ENCODE data around the gene IMP3. TPM values are rescaled to one million over a fixed set of nuclear protein-coding genes. Genes with fewer than 3 reads are reported as not detected.
A peak's percentile ranks its signal among the peaks of the same experiment; 100 is the strongest.

Gene IMP3
- total and polyA plus RNA-seq, 9 of the 15 experiments (the other 6 are each of a cell fraction or from before 2014, with no cell fraction given), result 14.5 to 160 (median 74.4) TPM

GRCh38 chr15:75651810-75652543 lies 12.0 kb upstream of the IMP3 start:
- no TSS peak for BruUV-seq (replicated peaks)
- H3K9me3 ChIP-seq (replicated peaks; ENCODE audit: control insufficient read depth, insufficient read depth, low read depth, low read length), result no peaks in the 10 kb centered on the region
- peak; percentile 61 for FAIRE-seq
- ChIA-PET POLR2A (interaction anchor here (0.6 to 4.3 kb wide), 8 partner anchors 9 to 694 kb away, joined by 3 to 20 read pairs (median 4); partner anchors contain the start of genes IMP3 and SNUPN), CTCF (ENCODE audit: low intra/inter-chr PET ratio) (no interaction called here)
- peaks cover 41 to 68% of the 10 kb centered on the region in 2 experiments for H3K4me1 ChIP-seq (replicated peaks in 1 of 2; ENCODE audit: control insufficient read depth in 2 of 2, insufficient read depth in 2 of 2, low read length in 2 of 2)
- H3K4me2 ChIP-seq (ENCODE audit: insufficient read depth, low read length), result peak overlapping the region; percentile 96
- H3K36me3 ChIP-seq (ENCODE audit: control insufficient read depth, insufficient read depth, low read length), result peaks cover 25% of the 10 kb centered on the region
- H3K9me1 ChIP-seq (ENCODE audit: control insufficient read depth, insufficient read depth, low read length), result no peaks in the 10 kb centered on the region
- H3K9ac ChIP-seq (ENCODE audit: insufficient read depth in 1 of 2, low read depth in 2 of 2, low read length in 2 of 2), result peak overlapping the region; percentile 60 to 97
- H3K27ac ChIP-seq (ENCODE audit: extremely low read depth, low read depth, low read length), result peak overlapping the region; percentile 79
- no peaks in the 10 kb centered on the region for H3K27me3 ChIP-seq (ENCODE audit: control insufficient read depth in 2 of 2, insufficient read depth in 2 of 2, low read length in 2 of 2)
- H3K79me2 ChIP-seq (ENCODE audit: control insufficient read depth, insufficient read depth, low read length), result peaks cover 73% of the 10 kb centered on the region
- ATAC-seq, result no peak
- WGBS (ENCODE audit: insufficient coverage, low coverage, missing lambda C conversion rate), result 21% methylated on average over 2 of the region's 2 CpGs
- H2AFZ ChIP-seq (ENCODE audit: low read depth, low read length), result no peak overlapping the region
- in situ Hi-C loops (cut with MboI) (no loop called here), intact Hi-C loops (cut with micrococcal nuclease) (no loop called here)
- no peak for DNase-seq (ENCODE audit: extremely low read depth in 1 of 4, low spot score in 3 of 4)
- peak overlapping the region; percentile 30 for H3K4me3 ChIP-seq
- H4K20me1 ChIP-seq (replicated peaks; ENCODE audit: control insufficient read depth, insufficient read depth, low read length), result 0 out of 2 replicates have a peak, but pooled peaks cover 4% of the 10 kb centered on the region
- no peak for TF ChIP-seq SMARCA4 (IDR thresholded peaks at IDR 0.05)
- peak in 1 of 3 experiments; percentile 32 for TF ChIP-seq YY1 (IDR thresholded peaks at IDR 0.05; ENCODE audit: borderline replicate concordance in 1 of 3, control insufficient read depth in 1 of 3, extremely low read depth in 1 of 3, insufficient read depth in 3 of 3, insufficient read length in 1 of 3, insufficient replicate concordance in 2 of 3, low read depth in 1 of 3, low read length in 2 of 3)
- no peak for TF ChIP-seq TEAD1 (CRISPR knock-in tag; IDR thresholded peaks at IDR 0.05)
- TF ChIP-seq ZNF324 (CRISPR knock-in tag; IDR thresholded peaks at IDR 0.05), result no peak
- no peak for TF ChIP-seq ZNF311 (CRISPR knock-in tag; IDR thresholded peaks at IDR 0.05)
- TF ChIP-seq KDM1A (IDR thresholded peaks at IDR 0.05), result peak in 1 of 2 experiments; percentile 41; a peak in 1 of 4 replicates
- TF ChIP-seq ZNF639 (CRISPR knock-in tag; conservative IDR thresholded peaks at IDR 0.05 in 1 of 2, IDR thresholded peaks at IDR 0.05 in 1 of 2), result no peak
- TF ChIP-seq THRA (IDR thresholded peaks at IDR 0.05), result no peak
- peak; percentile 69 for TF ChIP-seq ZFP36 (IDR thresholded peaks at IDR 0.05; ENCODE audit: low read depth, low read length, partially characterized antibody)
- TF ChIP-seq BRF1 (IDR thresholded peaks at IDR 0.05; ENCODE audit: borderline replicate concordance, extremely low read depth, insufficient read length), result no peak
- TF ChIP-seq RBM25 (IDR thresholded peaks at IDR 0.05; ENCODE audit: low read depth, low read length, severe bottlenecking), result peak; percentile 66
- TF ChIP-seq DNMT1 (IDR thresholded peaks at IDR 0.05), result no peak
- TF ChIP-seq SIN3A (IDR thresholded peaks at IDR 0.05; ENCODE audit: borderline replicate concordance in 2 of 2, control insufficient read depth in 1 of 2, low read depth in 2 of 2, low read length in 2 of 2), result 0 out of 4 replicates have a peak, but pooled peaks of 1 of the 2 experiments have one; percentile 9
- TF ChIP-seq ZNF384 (IDR thresholded peaks at IDR 0.05; ENCODE audit: low read depth, low read length), result peak; percentile 10; the same call in 1 of the 2 replicates
- TF ChIP-seq ATF1 (CRISPR knock-in tag; IDR thresholded peaks at IDR 0.05), result no peak
- TF ChIP-seq ATF1 (tag; IDR thresholded peaks at IDR 0.05), result no peak
- no peak for TF ChIP-seq NRF1 (conservative IDR thresholded peaks at IDR 0.05 in 1 of 2, IDR thresholded peaks at IDR 0.05 in 1 of 2)
- TF ChIP-seq ZZZ3 (IDR thresholded peaks at IDR 0.05), result no peak
- peak; percentile 31 for TF ChIP-seq NCOA4 (IDR thresholded peaks at IDR 0.05; ENCODE audit: partially characterized antibody)
